ENCODE data around the gene EXOC7.

Gene EXOC7

DNA sequence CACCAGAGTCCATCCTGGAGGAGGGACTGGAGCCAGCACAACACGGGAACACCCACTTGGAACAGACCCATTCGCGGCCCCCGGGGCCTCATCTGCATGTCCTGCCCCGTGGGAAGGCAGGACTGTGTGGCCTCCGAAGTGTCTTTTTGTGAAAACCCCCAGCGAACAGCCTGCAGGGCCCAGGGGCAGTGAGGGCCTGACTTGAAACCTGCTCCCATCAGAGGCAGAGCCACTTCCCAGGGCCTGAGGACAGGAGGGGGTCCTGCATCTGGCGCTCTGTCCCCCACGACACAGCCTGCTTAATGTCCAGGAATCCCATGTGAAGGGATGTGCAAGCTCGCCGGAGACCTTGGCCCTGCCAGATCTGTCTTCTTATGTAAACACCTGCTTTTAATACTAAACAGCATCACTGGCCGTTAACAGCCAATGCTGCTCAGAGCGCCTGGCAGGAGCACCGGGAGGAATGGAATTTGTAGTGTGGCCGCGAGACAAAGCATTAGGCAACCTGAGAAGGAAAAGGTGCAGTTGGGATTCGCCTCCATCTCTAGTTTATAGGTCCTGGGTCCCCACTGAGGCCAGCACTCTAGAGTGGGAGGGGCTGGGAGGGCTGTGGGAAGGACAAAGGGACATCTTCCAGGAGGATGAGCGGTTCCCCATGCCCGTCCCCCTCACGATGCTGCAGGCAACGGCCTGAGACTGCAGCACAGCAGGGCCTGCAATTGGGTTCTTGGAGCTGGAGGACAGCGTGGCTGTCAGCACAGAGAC, 66.9 kb downstream of the EXOC7 start:
- DNase-seq = no peak

- DNase-seq = no peak
Observed at GRCh38 chr17:76034428-76035350, 68.9 kb downstream of the EXOC7 start.

- DNase-seq = no peak
Observed at GRCh38 chr17:76033139-76033538, 70.4 kb downstream of the EXOC7 start.

DNA sequence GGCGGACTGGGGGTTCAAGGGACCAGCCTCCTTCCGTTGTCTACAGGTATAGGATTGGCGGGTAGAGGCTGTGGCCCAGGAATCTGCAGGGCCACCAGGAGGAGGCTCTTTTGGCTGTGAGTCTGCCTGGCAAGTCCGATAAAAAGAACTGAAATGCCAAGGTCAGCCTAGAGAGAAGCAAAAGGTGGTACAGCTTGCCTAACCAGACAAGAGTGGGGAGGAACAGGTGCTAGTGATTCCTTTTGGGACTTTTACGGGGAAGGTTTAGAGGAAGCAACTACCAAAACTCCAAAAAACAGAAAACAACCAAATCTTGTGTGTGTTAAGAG, 70.8 kb downstream of the EXOC7 start:
- no peak for DNase-seq

GRCh38 chr17:76032073-76032779, 71.4 kb downstream of the EXOC7 start:
- no peak for DNase-seq
